Mesenchymal stem cell (in vitro differentiated cells and primary cell): ENCODE results near the gene PLEK.

ENCODE experiments used
- DNase-seq: peaks from one replicate; pipeline ENCODE4 v3.0.0-alpha.2; 2013
- H2AFZ ChIP-seq: one replicate; pipeline ENCODE4 v1.6.1; 2013; ENCODE audit warnings: low read depth, mild to moderate bottlenecking, control low read depth, inconsistent platforms, low read length, moderate library complexity
- H2AK5ac ChIP-seq: 2 replicates; pipeline ENCODE4 v1.6.1; 2013; ENCODE audit warnings: low read length, moderate library complexity, mild to moderate bottlenecking, inconsistent platforms; ENCODE audit not compliant: severe bottlenecking
- H2BK120ac ChIP-seq: one replicate; pipeline ENCODE4 v1.6.1; 2013; ENCODE audit warnings: low read depth, mild to moderate bottlenecking, inconsistent platforms, low read length, moderate library complexity
- H2BK12ac ChIP-seq, 2 experiments: one replicate each; pipeline ENCODE4 v1.6.1; 2013; ENCODE audit warnings: inconsistent platforms in 2 of 2, low read length in 2 of 2, mild to moderate bottlenecking in 2 of 2, moderate library complexity in 2 of 2, control low read depth in 1 of 2
- H2BK15ac ChIP-seq: one replicate; pipeline ENCODE4 v1.6.1; 2013; ENCODE audit warnings: mild to moderate bottlenecking, low read depth, inconsistent platforms; ENCODE audit not compliant: poor library complexity, severe bottlenecking
- H2BK5ac ChIP-seq: 2 replicates; pipeline ENCODE4 v1.6.1; 2013; ENCODE audit warnings: low read depth, mild to moderate bottlenecking, low read length, control low read depth, inconsistent platforms; ENCODE audit not compliant: poor library complexity, severe bottlenecking
- H3K14ac ChIP-seq, 2 experiments: one replicate each; pipeline ENCODE4 v1.6.1; 2013; ENCODE audit warnings: inconsistent platforms in 2 of 2, low read length in 2 of 2, control low read depth in 1 of 2, mild to moderate bottlenecking in 1 of 2, moderate library complexity in 1 of 2
- H3K18ac ChIP-seq, 2 experiments: one replicate each; pipeline ENCODE4 v1.6.1; 2013; ENCODE audit warnings: inconsistent platforms in 2 of 2, low read length in 2 of 2, control low read depth in 1 of 2, low read depth in 1 of 2, mild to moderate bottlenecking in 1 of 2
- H3K23ac ChIP-seq, 2 experiments: one replicate each; pipeline ENCODE4 v1.6.1; 2013; ENCODE audit warnings: inconsistent platforms in 2 of 2, low read length in 2 of 2, mild to moderate bottlenecking in 2 of 2, moderate library complexity in 2 of 2, control low read depth in 1 of 2
- H3K27ac ChIP-seq: 2 replicates; pipeline ENCODE4 v1.5.1; 2013; ENCODE audit warnings: mild to moderate bottlenecking, moderate library complexity, low read length, control low read depth, inconsistent platforms; ENCODE audit not compliant: poor library complexity, severe bottlenecking
- H3K27me3 ChIP-seq, 2 experiments: 2 replicates each; pipeline versions ENCODE4 v1.6.1 to v1.7.0; 2013; ENCODE audit warnings: low read length in 2 of 2, mild to moderate bottlenecking in 2 of 2, moderate library complexity in 2 of 2, control low read depth in 1 of 2, inconsistent platforms in 1 of 2; ENCODE audit not compliant: control insufficient read depth in 1 of 2, insufficient read depth in 1 of 2
- H3K36me3 ChIP-seq, 2 experiments: 2 replicates each; pipeline versions ENCODE4 v1.6.1 to v1.7.0; 2013; ENCODE audit warnings: low read length in 2 of 2, control low read depth in 1 of 2, inconsistent platforms in 1 of 2, low read depth in 1 of 2, mild to moderate bottlenecking in 1 of 2; ENCODE audit not compliant: insufficient read depth in 2 of 2, control insufficient read depth in 1 of 2
- H3K4ac ChIP-seq, 2 experiments: one replicate each; pipeline ENCODE4 v1.6.1; 2013; ENCODE audit warnings: inconsistent platforms in 2 of 2, low read length in 2 of 2, mild to moderate bottlenecking in 2 of 2, moderate library complexity in 2 of 2, control low read depth in 1 of 2, low read depth in 1 of 2
- H3K4me1 ChIP-seq: 2 replicates; pipeline ENCODE4 v1.6.1; 2013; ENCODE audit warnings: low read depth, low read length, control low read depth; ENCODE audit not compliant: control insufficient read depth, insufficient read depth
- H3K4me2 ChIP-seq: 2 replicates; pipeline ENCODE4 v1.6.1; 2013; ENCODE audit warnings: low read length, mild to moderate bottlenecking, inconsistent platforms; ENCODE audit not compliant: poor library complexity, severe bottlenecking
- H3K4me3 ChIP-seq, 2 experiments: 2 replicates each; pipeline versions ENCODE4 v1.5.1 to v1.7.0; 2013; ENCODE audit warnings: low read length in 2 of 2, mild to moderate bottlenecking in 2 of 2, control low read depth in 1 of 2, low read depth in 1 of 2; ENCODE audit not compliant: insufficient read depth in 1 of 2
- H3K79me1 ChIP-seq: replicated peaks from 2 replicates; pipeline ENCODE4 v1.6.1; 2013; ENCODE audit warnings: mild to moderate bottlenecking, control low read depth, low read length, inconsistent platforms; ENCODE audit not compliant: poor library complexity, severe bottlenecking
- H3K9ac ChIP-seq: 2 replicates; pipeline ENCODE4 v1.7.0; 2013; ENCODE audit warnings: mild to moderate bottlenecking, low read length, moderate library complexity
- H3K9me3 ChIP-seq: 2 replicates; pipeline ENCODE4 v1.7.0; 2013; ENCODE audit warnings: mild to moderate bottlenecking, low read length; ENCODE audit not compliant: control insufficient read depth
- H4K8ac ChIP-seq: one replicate; pipeline ENCODE4 v1.6.1; 2013; ENCODE audit warnings: inconsistent platforms, mild to moderate bottlenecking, low read length, moderate library complexity
- H4K91ac ChIP-seq: one replicate; pipeline ENCODE4 v1.6.1; 2013; ENCODE audit warnings: mild to moderate bottlenecking, low read length, inconsistent platforms
- WGBS: methylation state at CpG from one replicate; pipeline ENCODE4 v1.1.7; 2013; ENCODE audit warnings: mixed read lengths; 5-methylcytosine and 5-hydroxymethylcytosine counted together

The PLEK gene

GRCh38 chr2:68414876-68415275 lies 49.8 kb downstream of the PLEK start:
- Histone ChIP-seq H3K23ac (no peak overlapping the region), H3K4ac (no peak overlapping the region), H3K4me1 (no peaks in the 10 kb centered on the region), H3K27me3 (peaks cover 8 to 10% of the 10 kb centered on the region in 2 experiments), H2BK5ac (no peak overlapping the region), H2BK120ac (no peak overlapping the region), H3K14ac (no peak overlapping the region), H4K91ac (no peak overlapping the region), H4K8ac (no peak overlapping the region), H3K4me3 (no peak overlapping the region), H3K9ac (no peak overlapping the region), H2BK15ac (no peak overlapping the region), H3K4me2 (no peak overlapping the region), H2AK5ac (no peak overlapping the region), H3K18ac (peak overlapping the region in 1 of 2 experiments; percentile 8), H3K27ac (no peak overlapping the region), H2BK12ac (no peak overlapping the region), H3K9me3 (no peaks in the 10 kb centered on the region), H3K79me1 (no peaks in the 10 kb centered on the region), H2AFZ (no peak overlapping the region), H3K36me3 (no peaks in the 10 kb centered on the region)
- DNase-seq: no peak
- WGBS: 57% methylated on average over 3 of the region's 3 CpGs

GRCh38 chr2:68415521-68415920 lies 50.4 kb downstream of the PLEK start:
- Histone ChIP-seq H4K91ac (no peak overlapping the region), H3K27me3 (peaks cover 8 to 13% of the 10 kb centered on the region in 2 experiments), H2BK12ac (no peak overlapping the region), H3K9me3 (no peaks in the 10 kb centered on the region), H3K4me1 (no peaks in the 10 kb centered on the region), H3K4ac (no peak overlapping the region), H3K4me3 (no peak overlapping the region), H3K14ac (no peak overlapping the region), H3K23ac (no peak overlapping the region), H4K8ac (no peak overlapping the region), H3K4me2 (no peak overlapping the region), H3K79me1 (no peaks in the 10 kb centered on the region), H3K36me3 (no peaks in the 10 kb centered on the region), H3K27ac (no peak overlapping the region), H3K18ac (no peak overlapping the region), H2BK120ac (no peak overlapping the region), H2AK5ac (no peak overlapping the region), H2AFZ (no peak overlapping the region), H2BK15ac (no peak overlapping the region), H3K9ac (no peak overlapping the region), H2BK5ac (no peak overlapping the region)
- no peak for DNase-seq

- no peak overlapping the region for H2BK15ac ChIP-seq
- H3K18ac ChIP-seq: no peak overlapping the region
- no peaks in the 10 kb centered on the region for H3K4me1 ChIP-seq
- H3K9ac ChIP-seq: no peak overlapping the region
- no peak overlapping the region for H3K23ac ChIP-seq
- no peak overlapping the region for H3K4me3 ChIP-seq
- H3K9me3 ChIP-seq: no peaks in the 10 kb centered on the region
- H3K4me2 ChIP-seq: no peak overlapping the region
- no peak overlapping the region for H2BK5ac ChIP-seq
- H3K79me1 ChIP-seq: no peaks in the 10 kb centered on the region
- peaks cover 8 to 15% of the 10 kb centered on the region in 2 experiments for H3K27me3 ChIP-seq
- no peak overlapping the region for H2AFZ ChIP-seq
- H4K8ac ChIP-seq: no peak overlapping the region
- no peaks in the 10 kb centered on the region for H3K36me3 ChIP-seq
- WGBS: 92% methylated on average over 9 of the region's 9 CpGs
- H2BK120ac ChIP-seq: no peak overlapping the region
- no peak overlapping the region for H3K14ac ChIP-seq
- H3K4ac ChIP-seq: no peak overlapping the region
- no peak for DNase-seq
- H4K91ac ChIP-seq: no peak overlapping the region
- H2AK5ac ChIP-seq: no peak overlapping the region
- no peak overlapping the region for H2BK12ac ChIP-seq
- no peak overlapping the region for H3K27ac ChIP-seq
Observed at GRCh38 chr2:68416081-68416675, 51.1 kb downstream of the PLEK start.

- no peak overlapping the region for H4K91ac ChIP-seq
- H3K9ac ChIP-seq: no peak overlapping the region
- H3K36me3 ChIP-seq: no peaks in the 10 kb centered on the region
- H3K14ac ChIP-seq: no peak overlapping the region
- no peak overlapping the region for H3K23ac ChIP-seq
- H2BK15ac ChIP-seq: no peak overlapping the region
- no peak overlapping the region for H3K27ac ChIP-seq
- no peak overlapping the region for H2BK120ac ChIP-seq
- no peak overlapping the region for H2BK12ac ChIP-seq
- no peaks in the 10 kb centered on the region for H3K9me3 ChIP-seq
- H3K4me3 ChIP-seq: no peak overlapping the region
- WGBS: no CpG with 5 or more reads among the region's 1 CpG
- no peak overlapping the region for H2AFZ ChIP-seq
- no peak overlapping the region for H4K8ac ChIP-seq
- no peaks in the 10 kb centered on the region for H3K79me1 ChIP-seq
- H2AK5ac ChIP-seq: no peak overlapping the region
- H3K27me3 ChIP-seq: peaks cover 14 to 23% of the 10 kb centered on the region in 2 experiments
- no peaks in the 10 kb centered on the region for H3K4me1 ChIP-seq
- DNase-seq: no peak
- no peak overlapping the region for H3K18ac ChIP-seq
- no peak overlapping the region for H2BK5ac ChIP-seq
- no peak overlapping the region for H3K4ac ChIP-seq
- no peak overlapping the region for H3K4me2 ChIP-seq
Observed at GRCh38 chr2:68417926-68418325, 52.8 kb downstream of the PLEK start.
